Gastrocnemius medialis (tissue), 4 donors: ENCODE measurements around the gene WIZ. TPM values are rescaled to one million over a fixed set of nuclear protein-coding genes. Genes with fewer than 3 reads are reported as not detected.

ENCODE experiments used
- ATAC-seq, 2 donors: fragments of 150-250 bp; one replicate each; pipeline ENCODE4 v1.9.1; 2016
- DNase-seq, 2 donors: peaks; one replicate each; pipeline ENCODE4 v3.0.0-alpha.2; 2019
- H3K27ac ChIP-seq, 4 donors: fragments of 200-600 bp; sonication (generic); 1 replicate in 1 of 4; 2 replicates in 3 of 4; pipeline ENCODE4 v1.5.1; 2016 to 2018; ENCODE audit warnings: mild to moderate bottlenecking in 2 of 4, moderate library complexity in 1 of 4
- H3K27me3 ChIP-seq, 3 donors: fragments of 200-600 bp; sonication (generic) in 2 of 3; 1 replicate in 1 of 3; 2 replicates in 2 of 3; pipeline versions ENCODE4 v1.5.1 to v1.6.0; 2016 to 2019; ENCODE audit warnings: mild to moderate bottlenecking in 1 of 3, moderate library complexity in 1 of 3
- H3K36me3 ChIP-seq, 2 donors: fragments of 200-600 bp; sonication (generic) in 1 of 2; one replicate each; pipeline ENCODE4 v1.5.1; 2017 to 2018
- H3K4me1 ChIP-seq, 2 donors: fragments of 200-600 bp; sonication (generic) in 1 of 2; one replicate each; pipeline ENCODE4 v1.5.1; 2016 to 2017; ENCODE audit warnings: mild to moderate bottlenecking in 2 of 2
- H3K4me3 ChIP-seq, 4 donors: fragments of 200-600 bp; sonication (generic) in 3 of 4; 1 replicate in 1 of 4; 2 replicates in 3 of 4; pipeline ENCODE4 v1.5.1; 2016 to 2019; ENCODE audit warnings: mild to moderate bottlenecking in 2 of 4
- H3K9me3 ChIP-seq, 3 donors: fragments of 200-600 bp; sonication (generic) in 2 of 3; 1 replicate in 1 of 3; 2 replicates in 2 of 3; pipeline ENCODE4 v1.5.1; 2016 to 2019
- CTCF ChIP-seq, 5 experiments: fragments of 450-650 bp in 3 of 5; fragments of 200-600 bp in 2 of 5; sonication (generic) in 2 of 5; IDR thresholded peaks in 4 of 5; conservative IDR thresholded peaks in 1 of 5; 1 replicate in 4 of 5; 2 replicates in 1 of 5; pipeline ENCODE4 v1.5.1; 2016 to 2019; ENCODE audit warnings: antibody characterized with exemption in 5 of 5, mild to moderate bottlenecking in 3 of 5, moderate library complexity in 3 of 5
- POLR2A ChIP-seq, 2 donors: fragments of 450-650 bp; IDR thresholded peaks; one replicate each; pipeline ENCODE4 v1.6.1; 2017; ENCODE audit warnings: antibody characterized with exemption in 2 of 2, mild to moderate bottlenecking in 2 of 2, moderate library complexity in 2 of 2
- in situ Hi-C, 4 donors: fragments of 200-750 bp; cut with MboI; loops; one replicate each; pipeline versions ENCODE4 v1.15.0 to v1.8.0; 2017; ENCODE audit warnings: low sequenced_read_pairs in 4 of 4
- intact Hi-C: fragments of 100-400 bp; cut with DNase I; formaldehyde crosslinking; loops from one replicate; pipeline ENCODE4 v1.15.1; 2023; ENCODE audit warnings: low total_unique reads
- total RNA-seq, 4 donors: library from RNA; depleted of rRNA; stranded (reverse); fragments of >200 nt; gene quantifications; one replicate each; pipeline versions ENCODE4 v1.1.0 to v1.2.3, GENCODE V29; 2016

WIZ gene
- total RNA-seq, 4 donors from 2014 or later = 28.0 to 40.6 (median 32.5) TPM

GRCh38 chr19:15448778-15449619 is 757 bp downstream of the WIZ start:
- DNase-seq (peak in 1 of 2 donors; percentile 30), ATAC-seq (no peak)
- H3K4me3 ChIP-seq = peak overlapping the region; percentile 69 to 84 (median 79)
- peak overlapping the region; percentile 87 to 99 (median 98) for H3K27ac ChIP-seq
- intact Hi-C loops (loop anchor here (1.0 to 10.0 kb wide), 4 partner anchors 117 to 884 kb away; partner anchors contain the start of gene BRD4), in situ Hi-C loops (loop anchor here in 2 of 4 donors (25.0 kb wide), 1 partner anchor 187 kb away; no protein-coding TSS in a partner anchor)
- no peaks in the 10 kb centered on the region for H3K36me3 ChIP-seq
- H3K9me3 ChIP-seq = no peaks in the 10 kb centered on the region
- H3K4me1 ChIP-seq = peaks cover 37 to 39% of the 10 kb centered on the region in 2 donors
- TF ChIP-seq POLR2A (IDR thresholded peaks at IDR 0.05) = no peak
- TF ChIP-seq CTCF (IDR thresholded peaks at IDR 0.05 in 4 of 5, conservative IDR thresholded peaks at IDR 0.05 in 1 of 5) = no peak
- no peaks in the 10 kb centered on the region for H3K27me3 ChIP-seq

- no peaks in the 10 kb centered on the region for H3K27me3 ChIP-seq
- in situ Hi-C loops (loop anchor here in 2 of 4 donors (25.0 kb wide), 1 partner anchor 186 kb away; no protein-coding TSS in a partner anchor), intact Hi-C loops (loop anchor here (1.0 to 10.0 kb wide), 4 partner anchors 116 to 883 kb away; partner anchors contain the start of gene BRD4)
- TF ChIP-seq POLR2A (IDR thresholded peaks at IDR 0.05) (no peak), CTCF (IDR thresholded peaks at IDR 0.05 in 4 of 5, conservative IDR thresholded peaks at IDR 0.05 in 1 of 5) (no peak)
- H3K4me1 ChIP-seq = peaks cover 44 to 47% of the 10 kb centered on the region in 2 donors
- no peaks in the 10 kb centered on the region for H3K9me3 ChIP-seq
- DNase-seq (peak in 1 of 2 donors; percentile 31), ATAC-seq (no peak)
- peak overlapping the region in 1 of 4 donors; percentile 80 for H3K4me3 ChIP-seq
- peak overlapping the region; percentile 87 to 99 (median 98) for H3K27ac ChIP-seq
- no peaks in the 10 kb centered on the region for H3K36me3 ChIP-seq
Measured at GRCh38 chr19:15448044-15448777, 1.5 kb downstream of the WIZ start.

DNA sequence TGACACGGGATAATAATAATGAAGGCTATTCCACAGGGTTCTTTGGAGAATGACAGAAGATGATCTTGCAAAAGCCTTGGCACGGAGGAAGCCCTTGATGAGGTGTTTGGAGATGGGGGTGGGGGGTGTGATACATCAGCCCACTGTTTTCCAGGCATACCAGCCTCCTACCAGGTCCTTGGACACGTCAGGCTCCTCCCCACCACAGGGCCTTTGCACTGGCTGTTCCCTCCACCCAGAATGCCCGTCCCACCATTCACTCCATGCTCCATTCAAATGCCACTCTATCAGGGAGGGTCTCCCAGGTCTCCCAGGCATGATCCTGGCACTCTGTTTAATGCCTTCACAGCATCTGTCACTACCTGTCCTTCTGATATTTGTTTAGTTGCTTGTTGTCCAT is 2.7 kb downstream of the WIZ start:
- no peaks in the 10 kb centered on the region for H3K27me3 ChIP-seq
- H3K4me3 ChIP-seq = no peak overlapping the region
- intact Hi-C loops = loop anchor here (2.0 to 10.0 kb wide), 4 partner anchors 14 to 882 kb away; partner anchors contain the start of gene BRD4
- in situ Hi-C loops = loop anchor here in 2 of 4 donors (25.0 kb wide), 1 partner anchor 185 kb away; no protein-coding TSS in a partner anchor
- peaks cover 43 to 47% of the 10 kb centered on the region in 2 donors for H3K4me1 ChIP-seq
- no peak for TF ChIP-seq CTCF (IDR thresholded peaks at IDR 0.05 in 4 of 5, conservative IDR thresholded peaks at IDR 0.05 in 1 of 5)
- no peak for TF ChIP-seq POLR2A (IDR thresholded peaks at IDR 0.05)
- peak overlapping the region; percentile 97 to 99 (median 98) for H3K27ac ChIP-seq
- ATAC-seq (no peak), DNase-seq (peak in 1 of 2 donors; percentile 18)
- no peaks in the 10 kb centered on the region for H3K9me3 ChIP-seq
- no peaks in the 10 kb centered on the region for H3K36me3 ChIP-seq

- no peak for TF ChIP-seq POLR2A (IDR thresholded peaks at IDR 0.05)
- TF ChIP-seq CTCF (IDR thresholded peaks at IDR 0.05 in 4 of 5, conservative IDR thresholded peaks at IDR 0.05 in 1 of 5) = no peak
- peak overlapping the region; percentile 97 to 99 (median 98) for H3K27ac ChIP-seq
- ATAC-seq = peak; percentile 68 to 75
- DNase-seq = peak; percentile 90 to 96
- no peak overlapping the region for H3K4me3 ChIP-seq
- intact Hi-C loops (loop anchor here (2.0 to 10.0 kb wide), 5 partner anchors 13 to 881 kb away; partner anchors contain the start of gene BRD4), in situ Hi-C loops (loop anchor here in 2 of 4 donors (25.0 kb wide), 1 partner anchor 184 kb away; no protein-coding TSS in a partner anchor)
- H3K4me1 ChIP-seq = peaks cover 43 to 47% of the 10 kb centered on the region in 2 donors
- no peaks in the 10 kb centered on the region for H3K36me3 ChIP-seq
- no peaks in the 10 kb centered on the region for H3K9me3 ChIP-seq
- H3K27me3 ChIP-seq = no peaks in the 10 kb centered on the region
Measured at GRCh38 chr19:15445807-15446376, 3.9 kb downstream of the WIZ start.
